NCI-H524 (cell line): ENCODE results near the gene CD9.

Experiments used
- DNase-seq, 2 experiments: peaks; one replicate each; lab custom pipeline; 2025; lab: John Stamatoyannopoulos, UW

Gene CD9

GRCh38 chr12:6275928-6276887 lies 76.0 kb downstream of the CD9 start:
- no peak for DNase-seq

- no peak for DNase-seq
Measured at GRCh38 chr12:6276956-6277620, 76.9 kb downstream of the CD9 start.

GRCh38 chr12:6277982-6278438 lies 77.8 kb downstream of the CD9 start:
- DNase-seq: no peak

- DNase-seq: peak; percentile 40 to 69
Measured at GRCh38 chr12:6278439-6279255, 78.4 kb downstream of the CD9 start.

GRCh38 chr12:6279256-6279628 lies 79.0 kb downstream of the CD9 start:
- DNase-seq: no peak

- no peak for DNase-seq
Measured at GRCh38 chr12:6279631-6280030, 79.4 kb downstream of the CD9 start.

GRCh38 chr12:6280053-6280469 lies 79.9 kb downstream of the CD9 start:
- no peak for DNase-seq

GRCh38 chr12:6280672-6281071 lies 80.5 kb downstream of the CD9 start:
- no peak for DNase-seq

GRCh38 chr12:6281081-6281809 lies 81.0 kb downstream of the CD9 start:
- no peak for DNase-seq

- no peak for DNase-seq
Measured at GRCh38 chr12:6282453-6282840, 82.2 kb downstream of the CD9 start.

- DNase-seq: no peak
Measured at GRCh38 chr12:6284273-6284672, 84.1 kb downstream of the CD9 start.

- peak in 1 of 2 experiments; percentile 59 for DNase-seq
Measured at GRCh38 chr12:6285063-6285477, 84.9 kb downstream of the CD9 start.

GRCh38 chr12:6285532-6286306 lies 85.5 kb downstream of the CD9 start:
- no peak for DNase-seq
